HG03521 (cell line): ENCODE measurements around the gene DMRT2.

Experiments used
- ATAC-seq: cut with Tn5 transposase; IDR thresholded peaks from one replicate; pipeline ENCODE4 v1.9.1; 2021; ENCODE audit warnings: mild to moderate bottlenecking, moderate library complexity; ENCODE audit not compliant: unreplicated experiment

Gene DMRT2

DNA sequence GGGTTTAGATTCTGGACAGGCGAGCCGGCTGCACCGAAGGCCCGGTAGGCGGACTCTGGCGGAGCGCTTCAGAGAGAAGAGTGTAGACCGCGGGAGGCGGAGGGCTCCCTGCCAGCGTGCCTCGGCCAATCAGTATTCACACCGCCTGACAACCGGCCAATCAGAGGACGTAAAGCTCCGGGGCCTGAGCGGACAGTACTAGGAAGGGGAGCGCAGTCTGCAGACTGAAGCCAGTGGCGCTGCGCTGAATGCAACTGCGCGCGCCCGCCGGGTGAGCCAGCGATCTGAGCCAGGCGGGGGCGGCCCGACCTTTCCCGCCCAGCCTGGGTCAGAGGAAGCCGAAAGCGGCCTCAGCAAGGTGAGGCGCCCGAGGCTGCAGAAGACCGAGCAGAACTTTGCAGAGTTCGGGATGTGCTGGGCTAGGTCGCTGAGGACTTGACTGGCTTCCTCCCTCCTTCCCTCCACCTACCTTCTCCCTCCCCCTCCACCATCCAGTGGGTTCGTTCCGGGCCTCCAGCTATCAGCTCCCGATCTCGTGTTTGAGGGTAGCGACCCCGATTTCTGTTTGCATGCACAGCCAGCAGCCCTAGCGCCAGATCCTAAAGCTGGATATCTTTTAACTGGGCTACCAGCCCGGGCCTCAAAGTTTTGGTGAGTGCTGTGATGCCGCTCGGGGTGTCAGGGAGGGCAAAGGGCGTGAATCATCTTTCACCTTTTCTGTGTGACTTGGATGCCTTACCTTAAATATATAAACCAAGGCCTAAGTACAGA lies at the start of gene DMRT2:
Gene DMRT2, plus strand, starts transcription at position 233 of the 771 bp plus-strand sequence. CDS start 1,257 bp downstream, outside the sequence.
- peak; percentile 84 for ATAC-seq

GRCh38 chr9:1001838-1002237 lies 48.3 kb upstream of the DMRT2 start:
- no peak for ATAC-seq

GRCh38 chr9:1002678-1003077 lies 47.5 kb upstream of the DMRT2 start:
- no peak for ATAC-seq

GRCh38 chr9:1005043-1005667 lies 45.0 kb upstream of the DMRT2 start:
- ATAC-seq, result no peak

GRCh38 chr9:1007312-1007711 lies 42.8 kb upstream of the DMRT2 start:
- no peak for ATAC-seq

DNA sequence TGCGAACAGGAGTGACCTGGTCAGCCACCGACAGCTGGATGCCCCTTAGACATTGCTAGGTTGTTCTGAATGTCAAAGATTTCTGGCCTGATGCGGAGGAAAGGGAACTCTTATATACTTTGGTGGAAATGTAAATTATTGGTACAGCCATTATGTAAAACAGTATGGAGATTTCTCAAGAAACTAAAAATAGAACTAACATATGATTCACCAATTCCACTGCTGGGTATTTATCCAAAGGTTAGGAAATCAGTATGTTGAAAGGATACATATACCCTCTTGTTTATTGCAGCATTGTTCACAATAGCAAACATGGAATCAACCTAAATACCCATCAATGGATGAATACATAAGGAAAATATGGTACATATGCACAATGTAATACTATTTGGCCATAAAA lies 41.9 kb upstream of the DMRT2 start:
- no peak for ATAC-seq

DNA sequence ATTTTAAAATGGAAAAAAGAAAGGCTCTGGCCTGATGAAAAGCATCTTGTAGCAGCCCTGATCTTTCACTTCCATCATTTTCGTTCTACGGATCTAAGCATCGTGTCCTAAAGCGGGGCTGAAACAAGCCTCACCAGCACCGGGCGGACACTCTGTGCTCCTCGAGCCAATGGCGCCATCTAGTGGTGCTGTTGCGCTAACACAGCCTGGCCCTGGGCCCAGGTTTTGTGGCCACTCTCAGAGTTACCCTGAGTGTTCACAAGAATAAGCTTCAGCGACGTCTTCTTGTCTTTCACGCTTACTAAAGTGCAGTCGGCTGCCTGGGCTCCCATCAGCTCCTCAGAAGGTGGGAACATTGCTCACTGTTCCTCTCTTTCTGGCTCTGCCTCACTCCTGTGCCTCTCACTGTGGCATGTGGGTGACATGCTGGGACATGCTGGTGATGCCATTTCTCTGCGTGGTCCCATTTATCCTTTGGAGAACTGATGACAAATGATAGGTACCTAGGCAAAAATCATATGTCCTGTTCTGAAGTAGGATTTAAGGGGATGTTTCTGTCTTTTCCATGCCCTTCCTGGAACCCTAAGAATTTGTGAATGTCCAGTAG lies 41.0 kb upstream of the DMRT2 start:
- ATAC-seq, result peak; percentile 94

DNA sequence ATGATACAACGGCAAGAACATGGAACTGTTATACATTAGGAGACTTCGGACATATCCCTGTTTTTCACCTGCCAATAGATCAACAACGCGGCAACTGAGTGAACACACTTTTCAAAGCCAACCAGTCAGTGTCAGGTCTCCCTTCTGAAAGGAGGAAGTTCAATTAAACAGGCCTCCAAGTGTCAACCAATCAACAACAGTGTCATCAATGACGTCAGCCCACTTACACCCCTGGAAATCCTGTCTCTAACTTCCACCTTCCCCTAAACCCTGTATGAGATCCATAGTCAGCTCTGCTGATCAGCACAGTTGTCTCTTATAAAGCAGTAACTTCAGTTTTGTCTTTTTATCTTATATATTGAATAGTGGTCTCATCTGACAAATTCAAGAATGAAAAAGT lies 37.1 kb upstream of the DMRT2 start:
- ATAC-seq, result no peak

DNA sequence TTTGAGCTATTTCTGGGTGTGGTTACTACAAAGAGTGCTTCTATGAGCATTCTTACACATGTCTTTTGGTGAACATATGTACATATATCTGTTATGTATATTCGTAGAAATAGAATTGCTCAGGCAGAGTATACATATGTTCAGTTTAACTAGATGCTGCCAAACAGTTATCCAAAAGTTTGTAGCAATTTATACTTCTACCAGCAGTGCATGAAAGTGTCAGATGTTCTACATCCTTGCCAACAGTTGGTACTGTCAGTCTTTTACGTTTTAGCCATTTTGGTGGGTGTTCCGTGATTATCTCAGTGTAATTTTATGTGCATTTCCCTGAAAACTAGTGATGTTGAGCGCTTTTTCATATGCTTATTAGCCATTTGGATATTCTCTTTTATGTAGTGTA lies 35.9 kb upstream of the DMRT2 start:
- ATAC-seq, result no peak

GRCh38 chr9:1014640-1015039 lies 35.5 kb upstream of the DMRT2 start:
- no peak for ATAC-seq

DNA sequence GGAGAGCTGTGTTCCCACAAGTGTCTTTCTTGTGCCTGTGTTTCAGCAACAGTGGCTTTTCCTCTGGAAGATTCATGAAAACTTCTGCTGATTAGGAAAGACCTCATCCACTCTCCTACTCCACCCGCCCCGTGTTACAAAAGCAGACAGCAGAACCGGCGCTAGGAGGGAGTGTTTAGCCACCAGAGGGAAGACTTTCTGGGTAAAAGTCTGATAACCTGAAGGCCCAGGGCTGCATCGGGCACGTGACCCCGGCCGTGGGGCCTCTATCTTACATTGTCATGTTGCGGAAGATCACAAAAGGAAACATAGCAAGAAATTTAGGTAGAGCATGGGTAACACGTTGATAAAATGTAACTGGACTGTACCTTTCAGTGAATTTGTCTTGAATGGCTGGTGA lies 32.0 kb upstream of the DMRT2 start:
- no peak for ATAC-seq

DNA sequence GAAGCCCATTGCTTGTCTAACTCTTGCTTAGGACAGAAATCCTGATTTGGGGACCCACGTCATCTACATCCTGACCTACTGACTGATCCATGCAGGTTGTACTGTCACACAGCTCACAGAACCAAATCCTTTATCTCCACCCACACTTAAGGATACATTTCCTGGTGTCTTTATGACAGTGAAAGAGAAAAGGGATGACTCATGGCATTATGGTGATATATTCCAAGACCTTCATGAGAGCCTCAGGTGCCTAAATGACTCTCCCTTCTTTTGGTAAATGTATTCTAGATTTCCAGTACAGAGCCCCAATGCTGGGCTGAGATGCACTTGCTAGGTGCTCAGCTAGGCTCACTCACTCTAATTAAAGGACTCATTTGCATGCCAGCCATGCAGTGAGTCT lies 26.0 kb upstream of the DMRT2 start:
- no peak for ATAC-seq

GRCh38 chr9:1025131-1025530 lies 25.0 kb upstream of the DMRT2 start:
- ATAC-seq, result no peak

DNA sequence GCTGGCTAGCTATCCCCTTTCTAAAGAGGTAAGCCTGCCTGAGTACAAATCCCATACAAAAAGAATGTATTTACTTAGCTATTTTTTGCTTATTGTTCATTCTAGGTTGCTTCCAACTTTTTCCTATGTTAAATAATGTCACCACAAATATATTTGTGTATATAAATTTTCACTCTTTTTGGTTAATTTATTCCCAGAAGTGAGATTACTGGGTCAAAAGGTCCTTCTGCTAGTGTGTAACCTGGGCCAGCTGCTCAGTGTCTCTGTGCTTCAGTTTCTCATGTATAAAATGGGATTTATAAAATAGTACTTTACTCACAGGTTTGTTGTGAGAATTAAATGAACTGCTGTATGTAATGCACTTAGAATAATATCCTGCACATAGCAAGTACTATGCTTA lies 23.9 kb upstream of the DMRT2 start:
- ATAC-seq, result no peak

GRCh38 chr9:1028501-1029190 lies 21.5 kb upstream of the DMRT2 start:
- ATAC-seq, result no peak

- ATAC-seq, result no peak
Measured at GRCh38 chr9:1031951-1032601, 18.1 kb upstream of the DMRT2 start.

DNA sequence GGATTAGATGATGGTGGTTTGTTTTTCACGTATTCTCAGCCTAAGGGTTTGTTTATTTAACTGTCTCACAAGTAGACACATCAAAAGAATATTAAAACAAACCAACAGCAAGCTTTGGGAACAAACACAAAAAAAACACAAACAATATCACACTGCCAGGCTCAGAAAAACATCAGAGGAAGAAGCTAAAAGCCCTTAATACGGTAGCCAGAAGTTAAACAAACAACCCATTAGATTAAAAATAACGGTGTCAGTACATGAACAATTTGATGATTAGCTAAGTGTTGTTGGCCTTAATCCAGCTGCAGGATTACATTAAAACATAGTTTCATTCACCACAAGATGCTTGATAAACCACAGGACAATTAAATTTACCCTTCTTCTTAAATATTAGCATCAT lies 15.9 kb upstream of the DMRT2 start:
- no peak for ATAC-seq

GRCh38 chr9:1039589-1039988 lies 10.6 kb upstream of the DMRT2 start:
- no peak for ATAC-seq

DNA sequence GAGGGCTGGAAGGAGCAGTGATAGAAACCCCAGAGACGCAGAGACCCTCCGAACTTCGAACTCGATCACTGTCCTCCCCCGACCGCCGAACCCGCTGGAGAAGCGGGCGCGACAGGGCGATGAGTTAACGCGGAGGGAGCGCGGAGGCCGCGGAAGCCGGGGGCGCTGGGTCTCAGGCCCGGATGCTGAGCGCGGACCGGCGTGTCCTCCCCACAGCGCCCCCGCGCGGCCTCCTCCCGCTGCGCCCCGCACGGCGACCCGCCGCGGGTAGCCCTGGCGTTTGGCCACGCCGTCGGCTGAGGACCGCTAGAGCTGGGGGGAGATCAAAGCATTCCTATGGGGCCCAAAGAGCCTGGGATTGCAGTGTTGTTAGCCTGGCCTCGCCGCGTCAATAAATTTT lies 7.7 kb upstream of the DMRT2 start:
- no peak for ATAC-seq

GRCh38 chr9:1044643-1045042 lies 5.5 kb upstream of the DMRT2 start:
- ATAC-seq, result no peak
